Breast epithelium (tissue), 4 donors: Measurements from ENCODE around the gene RBBP8NL. TPM values are rescaled to one million over a fixed set of nuclear protein-coding genes. Genes with fewer than 3 reads are reported as not detected.

Experiments used
- DNase-seq, 2 donors: peaks; one replicate each; pipeline ENCODE4 v3.0.0-alpha.2; 2019; ENCODE audit warnings: low spot score in 2 of 2
- H3K27ac ChIP-seq, 2 donors: fragments of 200-600 bp; sonication (generic) in 1 of 2; one replicate each; pipeline ENCODE4 v1.5.1; 2016 to 2019; ENCODE audit warnings: mild to moderate bottlenecking in 1 of 2
- H3K27me3 ChIP-seq, 2 donors: fragments of 200-600 bp; sonication (generic) in 1 of 2; one replicate each; pipeline versions ENCODE4 v1.5.1 to v1.6.0; 2017 to 2019; ENCODE audit warnings: control low read depth in 1 of 2, mild to moderate bottlenecking in 1 of 2
- H3K36me3 ChIP-seq: fragments of 200-600 bp; one replicate; pipeline ENCODE4 v1.5.1; 2019
- H3K4me1 ChIP-seq, 2 donors: fragments of 200-600 bp; sonication (generic); one replicate each; pipeline ENCODE4 v1.5.1; 2016 to 2019; ENCODE audit warnings: control low read depth in 1 of 2
- H3K4me3 ChIP-seq, 3 donors: fragments of 200-600 bp; sonication (generic); 1 replicate in 2 of 3; 2 replicates in 1 of 3; pipeline ENCODE4 v1.5.1; 2016 to 2019; ENCODE audit warnings: mild to moderate bottlenecking in 3 of 3, moderate library complexity in 2 of 3
- H3K9me3 ChIP-seq, 2 donors: fragments of 200-600 bp; sonication (generic) in 1 of 2; one replicate each; pipeline ENCODE4 v1.5.1; 2016 to 2019; ENCODE audit warnings: control low read depth in 1 of 2
- CTCF ChIP-seq, 3 donors: fragments of 450-650 bp; IDR thresholded peaks; one replicate each; pipeline ENCODE4 v1.5.1; 2016 to 2017; ENCODE audit warnings: antibody characterized with exemption in 3 of 3, mild to moderate bottlenecking in 3 of 3, moderate library complexity in 3 of 3
- POLR2A ChIP-seq: fragments of 450-650 bp; IDR thresholded peaks from one replicate; pipeline ENCODE4 v1.6.1; 2016; ENCODE audit warnings: antibody characterized with exemption, mild to moderate bottlenecking, moderate library complexity
- POLR2AphosphoS5 ChIP-seq, 3 donors: sonication (generic); formaldehyde crosslinking; IDR thresholded peaks; one replicate each; pipeline ENCODE4 v1.6.1; 2017; ENCODE audit warnings: antibody characterized with exemption in 3 of 3
- intact Hi-C: fragments of 100-400 bp; cut with DNase I; formaldehyde crosslinking; loops from one replicate; pipeline ENCODE4 v1.15.1; 2023; ENCODE audit warnings: low total_unique reads
- total RNA-seq, 3 donors: library from RNA; depleted of rRNA; stranded (reverse); fragments of >200 nt; gene quantifications; one replicate each; pipeline ENCODE4 v1.1.0, GENCODE V29; 2016

Gene RBBP8NL
- total RNA-seq, 3 donors from 2014 or later: 2.0 to 4.0 TPM; not detected in 1

DNA sequence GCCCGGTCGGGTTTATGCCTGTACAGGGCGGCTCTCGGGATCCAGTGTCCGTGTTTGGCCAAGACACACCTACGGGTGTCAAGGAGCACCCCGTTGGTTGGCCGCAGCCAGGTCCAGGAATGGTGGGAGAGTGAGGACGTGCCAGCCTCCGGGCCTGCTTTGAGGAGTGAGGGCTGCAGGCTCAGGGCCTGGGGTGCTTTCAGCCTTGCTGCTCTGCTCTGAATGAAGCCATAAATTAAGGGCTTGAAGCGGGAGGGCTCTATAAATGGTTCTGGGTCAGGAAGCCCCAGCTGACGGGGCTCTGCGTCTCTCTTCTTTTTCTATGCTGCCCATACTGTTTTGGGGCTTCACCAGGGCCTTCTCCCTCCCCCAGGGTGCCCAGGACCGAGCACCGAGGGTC is 33.3 kb upstream of the RBBP8NL start:
- intact Hi-C loops: no loop called here
- no peak for TF ChIP-seq POLR2A
- no peak for TF ChIP-seq CTCF (IDR thresholded peaks at IDR 0.05)
- TF ChIP-seq POLR2AphosphoS5 (IDR thresholded peaks at IDR 0.05): no peak
- no peaks in the 10 kb centered on the region for H3K9me3 ChIP-seq
- no peaks in the 10 kb centered on the region for H3K36me3 ChIP-seq
- H3K4me1 ChIP-seq: no peaks in the 10 kb centered on the region
- peaks cover 0 to 54% of the 10 kb centered on the region in 2 donors for H3K27me3 ChIP-seq
- H3K27ac ChIP-seq: no peak overlapping the region
- DNase-seq: no peak
- no peak overlapping the region for H3K4me3 ChIP-seq

- intact Hi-C loops: no loop called here
These were observed 32.1 kb upstream of the RBBP8NL start for GRCh38 chr20:62459488-62459887.

DNA sequence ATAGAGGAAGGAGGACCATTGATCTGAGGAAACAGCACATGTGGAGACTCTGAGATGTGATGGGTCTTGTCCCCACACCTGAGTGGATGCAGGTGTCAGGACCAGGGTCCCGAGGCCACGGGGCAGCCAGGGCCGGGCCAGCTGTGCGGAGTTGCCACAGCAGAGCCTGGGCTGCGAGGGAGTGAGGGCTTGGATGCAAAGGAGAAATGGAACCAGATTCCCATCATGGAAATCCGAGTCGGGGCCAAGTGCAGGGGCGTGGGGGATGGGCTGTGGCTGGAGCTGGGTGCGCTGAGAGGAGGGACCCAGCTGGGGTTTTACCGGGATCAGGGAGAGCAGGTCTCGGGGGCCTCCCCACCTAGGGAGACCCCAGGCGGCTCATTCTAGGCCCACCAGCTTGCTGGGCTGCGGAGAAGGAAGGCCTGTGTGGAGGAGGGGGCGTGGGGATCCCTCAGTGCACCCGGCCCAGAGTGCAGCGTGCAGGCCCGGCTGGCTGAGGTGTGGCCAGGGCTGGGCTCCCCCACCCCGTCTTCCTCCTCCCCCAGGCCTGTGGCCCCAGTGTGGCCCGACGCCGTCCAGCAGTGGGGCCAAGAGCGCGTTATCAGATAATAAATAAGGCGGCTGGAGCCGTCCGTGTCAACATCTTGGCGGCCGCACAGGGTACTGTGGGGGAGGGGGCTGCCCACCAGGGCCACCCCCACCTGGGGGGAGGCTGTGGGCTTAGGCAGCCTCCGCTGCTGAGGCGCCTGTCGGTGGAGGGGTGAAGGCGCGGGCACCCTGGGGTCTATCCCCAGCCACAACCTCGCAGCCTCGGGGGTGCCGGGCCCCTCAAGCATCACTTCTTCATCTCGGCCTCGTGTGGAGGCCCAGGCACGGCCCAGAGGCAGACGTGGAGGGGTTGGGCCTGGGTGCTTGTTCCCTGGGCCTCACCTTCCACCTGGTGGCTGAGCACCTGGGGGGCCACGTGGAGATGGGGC is 31.2 kb upstream of the RBBP8NL start:
- DNase-seq: no peak
- H3K4me3 ChIP-seq: no peak overlapping the region
- H3K36me3 ChIP-seq: no peaks in the 10 kb centered on the region
- no peak overlapping the region for H3K27ac ChIP-seq
- no peaks in the 10 kb centered on the region for H3K9me3 ChIP-seq
- H3K4me1 ChIP-seq: no peaks in the 10 kb centered on the region
- H3K27me3 ChIP-seq: peaks cover 0 to 49% of the 10 kb centered on the region in 2 donors
- intact Hi-C loops: no loop called here
- no peak for TF ChIP-seq POLR2A
- no peak for TF ChIP-seq POLR2AphosphoS5 (IDR thresholded peaks at IDR 0.05)
- TF ChIP-seq CTCF (IDR thresholded peaks at IDR 0.05): no peak

More at GRCh38 chr20:62459488-62459887, 32.1 kb upstream of the RBBP8NL start:
- no peak overlapping the region for H3K27ac ChIP-seq
- no peaks in the 10 kb centered on the region for H3K36me3 ChIP-seq
- no peaks in the 10 kb centered on the region for H3K4me1 ChIP-seq
- H3K27me3 ChIP-seq: peaks cover 0 to 47% of the 10 kb centered on the region in 2 donors
- H3K4me3 ChIP-seq: no peak overlapping the region
- no peaks in the 10 kb centered on the region for H3K9me3 ChIP-seq
- TF ChIP-seq POLR2A: no peak
- no peak for TF ChIP-seq POLR2AphosphoS5 (IDR thresholded peaks at IDR 0.05)
- no peak for TF ChIP-seq CTCF (IDR thresholded peaks at IDR 0.05)
- no peak for DNase-seq

DNA sequence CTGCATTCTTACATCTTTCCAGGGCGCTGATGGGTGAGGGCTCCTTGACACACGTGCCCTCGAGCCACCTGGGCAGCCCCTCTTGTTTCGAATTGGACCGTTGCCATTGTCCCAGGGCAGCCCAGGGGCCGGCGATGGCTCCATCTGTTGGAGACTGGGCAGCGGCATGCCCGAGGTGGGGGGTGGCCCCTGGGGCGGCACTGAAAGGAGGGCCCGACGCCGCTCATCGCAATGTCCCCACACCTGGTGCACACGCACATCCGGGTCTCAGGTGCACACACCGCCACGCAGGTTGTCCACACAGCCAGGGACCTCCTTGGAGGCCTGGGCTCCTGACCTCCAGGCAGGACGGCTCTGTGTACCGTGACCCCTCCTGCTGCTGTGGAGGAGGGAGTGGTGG is 30.5 kb upstream of the RBBP8NL start:
- TF ChIP-seq POLR2A (no peak), POLR2AphosphoS5 (IDR thresholded peaks at IDR 0.05) (no peak), CTCF (IDR thresholded peaks at IDR 0.05) (no peak)
- no peaks in the 10 kb centered on the region for H3K36me3 ChIP-seq
- no peaks in the 10 kb centered on the region for H3K4me1 ChIP-seq
- no peaks in the 10 kb centered on the region for H3K9me3 ChIP-seq
- peaks cover 3 to 56% of the 10 kb centered on the region in 2 donors for H3K27me3 ChIP-seq
- intact Hi-C loops: no loop called here
- no peak overlapping the region for H3K27ac ChIP-seq
- no peak for DNase-seq
- H3K4me3 ChIP-seq: no peak overlapping the region

DNA sequence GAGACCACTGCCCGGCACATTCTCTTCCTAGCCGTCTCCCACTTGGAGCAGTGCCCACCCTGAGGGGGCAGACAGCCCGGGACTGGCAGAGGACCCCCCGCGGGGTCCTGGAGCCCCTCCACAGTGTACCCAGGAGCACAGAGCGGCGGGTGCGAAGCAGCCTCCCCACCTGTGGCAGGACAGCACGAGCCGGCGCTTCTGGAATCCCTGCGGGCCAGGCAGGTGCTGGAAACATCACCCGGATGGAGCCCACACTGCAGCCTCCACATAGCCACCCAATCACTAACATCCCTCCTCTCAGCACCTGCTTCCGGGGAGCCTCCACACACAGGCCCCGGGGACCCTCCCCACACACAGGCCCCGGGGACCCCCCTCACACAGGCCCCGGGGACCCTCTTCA is 29.8 kb upstream of the RBBP8NL start:
- no peaks in the 10 kb centered on the region for H3K36me3 ChIP-seq
- intact Hi-C loops: no loop called here
- H3K27ac ChIP-seq: no peak overlapping the region
- H3K4me3 ChIP-seq: no peak overlapping the region
- no peaks in the 10 kb centered on the region for H3K9me3 ChIP-seq
- TF ChIP-seq POLR2AphosphoS5 (IDR thresholded peaks at IDR 0.05) (no peak), POLR2A (no peak), CTCF (IDR thresholded peaks at IDR 0.05) (no peak)
- no peak for DNase-seq
- peaks cover 3 to 64% of the 10 kb centered on the region in 2 donors for H3K27me3 ChIP-seq
- no peaks in the 10 kb centered on the region for H3K4me1 ChIP-seq
